GM12801 (cell line): ENCODE results near the gene SIVA1.

ENCODE experiments used
- CTCF ChIP-seq: IDR thresholded peaks from one replicate; pipeline ENCODE4 v1.5.1; 2011; ENCODE audit warnings: control low read depth; ENCODE audit not compliant: insufficient read length; ENCODE audit errors: extremely low read depth

Gene SIVA1

GRCh38 chr14:104780513-104781030 is 27.6 kb downstream of the SIVA1 start:
- TF ChIP-seq CTCF, result no peak

GRCh38 chr14:104781271-104782077 is 28.5 kb downstream of the SIVA1 start:
- TF ChIP-seq CTCF, result no peak

- no peak for TF ChIP-seq CTCF
These were observed 29.3 kb downstream of the SIVA1 start for GRCh38 chr14:104782086-104782807.

- TF ChIP-seq CTCF, result no peak
These were observed 29.8 kb downstream of the SIVA1 start for GRCh38 chr14:104782808-104783139.

- TF ChIP-seq CTCF, result no peak
These were observed 30.7 kb downstream of the SIVA1 start for GRCh38 chr14:104783484-104784217.

GRCh38 chr14:104784218-104784568 is 31.2 kb downstream of the SIVA1 start:
- TF ChIP-seq CTCF, result no peak
